Bronchial epithelial cell (primary cell): ENCODE data around the gene SLC25A3. TPM values are rescaled to one million over a fixed set of nuclear protein-coding genes. Genes with fewer than 3 reads are reported as not detected.

ENCODE experiments used
- DNase-seq: peaks from one replicate; pipeline ENCODE4 v3.0.0-alpha.2; 2010; ENCODE audit warnings: low read depth
- FAIRE-seq: peaks from 2 replicates; lab custom pipeline; 2011; peaks lifted over from hg19 to GRCh38; lab: Jason Lieb, UNC
- H3K27me3 ChIP-seq: 2 replicates; pipeline ENCODE4 v1.5.1; 2011; ENCODE audit warnings: low read length; ENCODE audit not compliant: control insufficient read depth, insufficient read depth
- H3K36me3 ChIP-seq: 2 replicates; pipeline ENCODE4 v1.5.1; 2011; ENCODE audit warnings: low read length; ENCODE audit not compliant: control insufficient read depth, insufficient read depth
- H3K4me3 ChIP-seq: 2 replicates; pipeline ENCODE4 v1.5.1; 2011; ENCODE audit warnings: mild to moderate bottlenecking, low read depth, low read length, control low read depth
- total RNA-seq: library from RNA; depleted of rRNA; stranded (reverse); fragments of >200 nt; gene quantifications from 2 replicates; pipeline ENCODE4 v1.2.1, GENCODE V29; 2014
- TF ChIP-seq, protein P1 (sequence below): IDR thresholded peaks from 2 replicates; pipeline ENCODE4 v1.5.1; 2011; ENCODE audit warnings: mild to moderate bottlenecking, moderate library complexity, low read length, control low read depth, inconsistent platforms; ENCODE audit not compliant: insufficient read depth, severe bottlenecking

The SLC25A3 gene
- total RNA-seq, 1 donor from 2014 or later = 786 TPM

DNA sequence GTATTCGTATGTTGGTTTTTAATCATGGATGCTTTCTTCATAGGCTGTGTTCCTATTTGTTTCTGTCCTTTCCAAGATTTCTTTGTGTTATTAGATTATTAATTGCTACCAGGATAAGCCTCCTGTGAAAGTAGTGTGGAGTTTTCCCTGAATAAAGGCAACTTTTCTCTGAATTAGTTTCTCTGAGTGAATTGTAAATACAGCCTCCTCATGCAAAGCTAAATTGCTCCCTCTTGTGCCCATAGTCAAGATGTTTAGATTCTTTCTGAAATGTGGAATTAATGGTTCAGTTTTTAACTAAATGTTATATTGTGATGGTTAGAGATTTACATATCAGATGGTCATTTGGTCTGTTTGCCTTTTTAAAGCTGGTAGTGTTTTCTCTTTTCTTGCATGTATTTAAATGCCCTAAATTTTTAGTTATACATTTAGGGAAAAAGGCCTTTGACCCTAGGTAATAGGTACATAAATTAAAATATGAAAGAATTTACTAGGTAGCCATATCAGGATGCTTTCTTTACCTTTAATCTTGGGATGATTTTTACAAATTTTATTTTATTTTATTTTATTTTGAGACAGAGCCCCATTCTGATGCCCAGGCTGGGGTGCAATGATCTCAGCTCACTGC lies 60.5 kb downstream of the SLC25A3 start:
- Histone ChIP-seq H3K27me3 (no peaks in the 10 kb centered on the region), H3K4me3 (no peak overlapping the region), H3K36me3 (peaks cover 3% of the 10 kb centered on the region)
- DNase-seq = peak; percentile 50
- no peak for FAIRE-seq
- TF ChIP-seq, protein P1, sequence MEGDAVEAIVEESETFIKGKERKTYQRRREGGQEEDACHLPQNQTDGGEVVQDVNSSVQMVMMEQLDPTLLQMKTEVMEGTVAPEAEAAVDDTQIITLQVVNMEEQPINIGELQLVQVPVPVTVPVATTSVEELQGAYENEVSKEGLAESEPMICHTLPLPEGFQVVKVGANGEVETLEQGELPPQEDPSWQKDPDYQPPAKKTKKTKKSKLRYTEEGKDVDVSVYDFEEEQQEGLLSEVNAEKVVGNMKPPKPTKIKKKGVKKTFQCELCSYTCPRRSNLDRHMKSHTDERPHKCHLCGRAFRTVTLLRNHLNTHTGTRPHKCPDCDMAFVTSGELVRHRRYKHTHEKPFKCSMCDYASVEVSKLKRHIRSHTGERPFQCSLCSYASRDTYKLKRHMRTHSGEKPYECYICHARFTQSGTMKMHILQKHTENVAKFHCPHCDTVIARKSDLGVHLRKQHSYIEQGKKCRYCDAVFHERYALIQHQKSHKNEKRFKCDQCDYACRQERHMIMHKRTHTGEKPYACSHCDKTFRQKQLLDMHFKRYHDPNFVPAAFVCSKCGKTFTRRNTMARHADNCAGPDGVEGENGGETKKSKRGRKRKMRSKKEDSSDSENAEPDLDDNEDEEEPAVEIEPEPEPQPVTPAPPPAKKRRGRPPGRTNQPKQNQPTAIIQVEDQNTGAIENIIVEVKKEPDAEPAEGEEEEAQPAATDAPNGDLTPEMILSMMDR = peak; percentile 42

Other genes with a start within 250 kb of the SLC25A3 start
- gene TMPO, start 78.1 kb upstream of the SLC25A3 start, total RNA-seq = 34.1 and 45.0 TPM in 2 replicates
- gene IKBIP, start 51.1 kb downstream of the SLC25A3 start, total RNA-seq = 4.2 and 10.0 TPM in 2 replicates
- gene APAF1, start 51.6 kb downstream of the SLC25A3 start, total RNA-seq = 9.1 and 12.4 TPM in 2 replicates